ENCODE results near the gene ACBD5. TPM values are rescaled to one million over a fixed set of nuclear protein-coding genes. Genes with fewer than 3 reads are reported as not detected.
A peak's percentile ranks its signal among the peaks of the same experiment; 100 is the strongest.

The ACBD5 gene
- total RNA-seq, 1 donor from 2014 or later, result 8.7 TPM

DNA sequence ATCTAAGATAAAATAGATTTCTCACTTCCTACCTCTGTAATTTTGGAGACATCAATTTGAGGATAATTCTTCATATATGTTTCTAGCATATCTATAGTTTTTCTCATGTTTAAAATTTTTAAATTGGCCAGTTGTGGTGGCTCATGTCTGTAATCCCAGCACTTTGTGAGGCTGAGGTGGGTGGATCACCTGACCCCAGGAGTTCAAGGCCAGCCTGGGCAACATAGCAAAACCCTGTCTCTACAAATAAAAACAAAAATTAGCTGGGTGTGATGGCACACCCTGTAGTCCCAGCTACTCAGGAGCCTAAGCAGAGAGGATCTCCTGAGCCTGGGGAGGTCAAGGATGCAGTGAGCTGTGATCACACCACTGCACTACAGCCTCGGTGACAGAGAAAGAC is 4.9 kb downstream of the ACBD5 start:
- TF ChIP-seq, protein P1, sequence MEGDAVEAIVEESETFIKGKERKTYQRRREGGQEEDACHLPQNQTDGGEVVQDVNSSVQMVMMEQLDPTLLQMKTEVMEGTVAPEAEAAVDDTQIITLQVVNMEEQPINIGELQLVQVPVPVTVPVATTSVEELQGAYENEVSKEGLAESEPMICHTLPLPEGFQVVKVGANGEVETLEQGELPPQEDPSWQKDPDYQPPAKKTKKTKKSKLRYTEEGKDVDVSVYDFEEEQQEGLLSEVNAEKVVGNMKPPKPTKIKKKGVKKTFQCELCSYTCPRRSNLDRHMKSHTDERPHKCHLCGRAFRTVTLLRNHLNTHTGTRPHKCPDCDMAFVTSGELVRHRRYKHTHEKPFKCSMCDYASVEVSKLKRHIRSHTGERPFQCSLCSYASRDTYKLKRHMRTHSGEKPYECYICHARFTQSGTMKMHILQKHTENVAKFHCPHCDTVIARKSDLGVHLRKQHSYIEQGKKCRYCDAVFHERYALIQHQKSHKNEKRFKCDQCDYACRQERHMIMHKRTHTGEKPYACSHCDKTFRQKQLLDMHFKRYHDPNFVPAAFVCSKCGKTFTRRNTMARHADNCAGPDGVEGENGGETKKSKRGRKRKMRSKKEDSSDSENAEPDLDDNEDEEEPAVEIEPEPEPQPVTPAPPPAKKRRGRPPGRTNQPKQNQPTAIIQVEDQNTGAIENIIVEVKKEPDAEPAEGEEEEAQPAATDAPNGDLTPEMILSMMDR (IDR thresholded peaks at IDR 0.05), result no peak
- intact Hi-C loops (cut with DNase I), result no loop called here

DNA sequence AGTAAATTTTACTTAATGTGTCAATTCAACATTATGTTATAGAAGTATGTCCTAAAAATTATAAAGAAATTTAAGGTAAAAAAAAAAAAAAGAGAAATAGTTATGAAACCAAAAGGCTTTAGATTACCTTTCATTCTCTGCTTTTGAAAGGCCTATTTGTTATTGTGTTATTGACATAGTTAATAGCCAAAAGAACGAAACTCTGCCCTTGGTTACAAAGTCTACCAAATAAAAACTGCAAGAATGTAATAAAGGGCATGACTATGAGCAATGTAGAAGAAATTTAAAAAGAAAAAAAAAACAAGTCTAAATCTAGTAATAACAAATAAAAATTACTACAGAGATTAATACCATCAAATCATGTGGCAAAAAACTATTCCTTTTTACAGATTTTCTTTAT is 10.6 kb downstream of the ACBD5 start:
- no peak for DNase-seq (ENCODE audit: low spot score in 2 of 2)
- Histone ChIP-seq H3K27ac (no peak overlapping the region), H3K4me1 (no peaks in the 10 kb centered on the region), H3K4me3 (no peak overlapping the region), H3K36me3 (peaks cover 7 to 19% of the 10 kb centered on the region in 2 donors), H3K9me3 (no peaks in the 10 kb centered on the region), H3K27me3 (no peaks in the 10 kb centered on the region)
- TF ChIP-seq, protein P1 (IDR thresholded peaks at IDR 0.05), result no peak
- intact Hi-C loops (cut with DNase I), result no loop called here

More for the DNA sequence above, 4.9 kb downstream of the ACBD5 start:
- DNase-seq (ENCODE audit: low spot score in 2 of 2), result no peak
- Histone ChIP-seq H3K27ac (no peak overlapping the region), H3K4me1 (peaks cover 0 to 9% of the 10 kb centered on the region in 2 donors), H3K27me3 (no peaks in the 10 kb centered on the region), H3K4me3 (no peak overlapping the region), H3K36me3 (peaks cover 3 to 8% of the 10 kb centered on the region in 2 donors), H3K9me3 (no peaks in the 10 kb centered on the region)

DNA sequence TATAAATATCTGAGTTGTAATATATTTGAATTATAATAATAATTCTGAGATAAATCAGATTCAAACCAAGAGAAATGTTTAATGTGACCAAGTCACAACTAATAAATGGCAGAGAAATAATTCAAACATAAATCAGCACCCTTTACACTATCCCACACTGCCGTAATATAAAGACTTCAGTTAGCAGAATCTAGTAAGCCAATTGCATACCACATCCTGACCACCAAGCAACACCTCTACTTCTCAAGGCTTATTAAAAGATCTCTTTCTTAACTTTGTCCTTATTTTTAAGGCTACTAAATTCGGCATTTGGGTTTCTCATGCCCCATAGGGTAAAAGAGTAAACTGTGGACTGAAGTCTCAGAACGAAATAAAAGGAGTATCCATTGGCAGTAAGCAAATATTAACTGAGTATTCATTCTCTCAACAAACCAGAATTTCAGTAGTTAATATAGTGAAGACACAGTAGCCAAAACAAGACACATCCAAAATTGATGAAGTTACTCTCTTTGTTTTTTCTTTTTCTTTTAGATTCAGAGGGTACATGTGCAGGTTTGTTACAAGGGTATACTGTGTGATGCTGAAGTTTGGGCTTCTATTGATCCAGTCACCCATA is 14.8 kb downstream of the ACBD5 start:
- Histone ChIP-seq H3K36me3 (peaks cover 24 to 34% of the 10 kb centered on the region in 2 donors), H3K27me3 (no peaks in the 10 kb centered on the region), H3K27ac (no peak overlapping the region), H3K4me1 (no peaks in the 10 kb centered on the region), H3K9me3 (no peaks in the 10 kb centered on the region), H3K4me3 (no peak overlapping the region)
- TF ChIP-seq, protein P1 (IDR thresholded peaks at IDR 0.05), result no peak
- DNase-seq (ENCODE audit: low spot score in 2 of 2), result no peak
- intact Hi-C loops (cut with DNase I), result no loop called here

DNA sequence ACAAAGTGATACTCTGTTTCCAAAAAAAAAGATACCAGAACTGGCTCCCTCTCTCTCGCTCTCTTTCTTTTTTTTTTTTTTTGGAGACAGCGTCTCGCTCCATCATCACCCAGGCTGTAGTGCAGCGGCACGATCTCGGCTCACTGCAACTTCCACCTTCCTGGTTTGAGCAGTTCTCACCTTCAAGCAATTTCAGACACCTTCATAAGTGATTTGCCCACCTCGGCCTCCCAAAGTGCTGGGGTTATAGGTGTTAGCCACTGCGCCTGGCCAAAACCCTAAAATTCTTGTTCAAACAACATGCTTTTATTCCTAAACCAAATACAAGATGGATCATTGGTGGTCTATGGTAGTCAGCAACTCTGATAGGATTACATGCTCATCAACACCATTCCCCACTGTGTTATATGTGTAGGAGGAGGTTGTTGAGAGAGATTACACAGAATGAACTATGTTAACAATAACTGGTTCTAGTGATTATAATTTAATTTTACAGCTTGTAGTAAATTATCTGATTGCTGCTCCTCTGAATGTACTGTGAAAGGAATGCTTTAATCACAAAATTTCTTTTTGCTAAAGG is 15.5 kb downstream of the ACBD5 start:
- DNase-seq (ENCODE audit: low spot score in 2 of 2), result no peak
- Histone ChIP-seq H3K9me3 (no peaks in the 10 kb centered on the region), H3K27me3 (no peaks in the 10 kb centered on the region), H3K4me3 (no peak overlapping the region), H3K27ac (no peak overlapping the region), H3K36me3 (peaks cover 28 to 34% of the 10 kb centered on the region in 2 donors), H3K4me1 (no peaks in the 10 kb centered on the region)
- intact Hi-C loops (cut with DNase I), result no loop called here
- TF ChIP-seq, protein P1 (IDR thresholded peaks at IDR 0.05), result no peak

DNA sequence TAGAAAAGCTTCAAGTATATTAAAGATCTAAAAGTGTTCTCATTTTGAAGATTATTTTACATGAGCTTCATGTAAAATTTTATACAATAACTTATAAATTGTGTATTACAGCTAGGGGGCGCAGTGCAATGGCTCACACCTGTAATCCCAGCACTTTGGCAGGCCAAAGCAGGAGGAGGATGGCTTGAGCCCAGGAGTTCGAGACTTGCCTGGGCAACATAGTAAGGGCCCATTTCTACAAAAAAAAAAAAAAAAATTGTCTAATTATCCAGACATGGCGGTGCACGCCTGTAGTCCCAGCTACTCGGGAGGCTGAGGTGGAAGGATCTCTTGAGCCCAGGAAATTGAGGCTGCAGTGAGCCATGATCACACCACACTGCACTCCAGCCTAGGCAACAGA is 16.6 kb downstream of the ACBD5 start:
- DNase-seq (ENCODE audit: low spot score in 2 of 2), result no peak
- H3K4me3 ChIP-seq, result no peak overlapping the region
- intact Hi-C loops (cut with DNase I), result no loop called here
- no peaks in the 10 kb centered on the region for H3K27me3 ChIP-seq
- TF ChIP-seq, protein P1 (IDR thresholded peaks at IDR 0.05), result peak in 2 of 3 experiments; percentile 57 to 60
- H3K9me3 ChIP-seq, result no peaks in the 10 kb centered on the region
- H3K36me3 ChIP-seq, result peaks cover 33 to 41% of the 10 kb centered on the region in 2 donors
- no peaks in the 10 kb centered on the region for H3K4me1 ChIP-seq
- no peak overlapping the region for H3K27ac ChIP-seq

Data from ascending aorta (tissue), 2 donors.